DMS53 treated with DMSO at 0.1 percent for 48 hours (cell line): ENCODE data around the gene ZNF598.
A peak's percentile ranks its signal among the peaks of the same experiment; 100 is the strongest.
"Not testable (repeated sequence)": the region's sequence is repeated elsewhere in the genome, so short reads cannot be mapped to it uniquely, and the experiment has no call there.

ENCODE experiments used
- DNase-seq: peaks from one replicate; lab custom pipeline; 2025; ENCODE audit not compliant: unreplicated experiment; lab: John Stamatoyannopoulos, UW

The ZNF598 gene

GRCh38 chr16:2040787-2041522 is 31.3 kb upstream of the ZNF598 start:
- DNase-seq = peak; percentile 53

- no peak for DNase-seq
Measured at GRCh38 chr16:2040041-2040786, 30.6 kb upstream of the ZNF598 start.

GRCh38 chr16:2039274-2040031 is 29.8 kb upstream of the ZNF598 start:
- DNase-seq = peak; percentile 92

GRCh38 chr16:2038382-2039231 is 29.0 kb upstream of the ZNF598 start:
- DNase-seq = no peak

- no peak for DNase-seq
Measured at GRCh38 chr16:2037647-2038381, 28.2 kb upstream of the ZNF598 start.

- DNase-seq = no peak
Measured at GRCh38 chr16:2037115-2037514, 27.5 kb upstream of the ZNF598 start.

- no peak for DNase-seq
Measured at GRCh38 chr16:2036200-2036966, 26.8 kb upstream of the ZNF598 start.

GRCh38 chr16:2035431-2036199 is 26.0 kb upstream of the ZNF598 start:
- peak; percentile 11 for DNase-seq

- DNase-seq = no peak
Measured at GRCh38 chr16:2034696-2035430, 25.2 kb upstream of the ZNF598 start.

GRCh38 chr16:2033909-2034695 is 24.5 kb upstream of the ZNF598 start:
- DNase-seq = not testable (repeated sequence)

- DNase-seq = no peak
Measured at GRCh38 chr16:2033057-2033908, 23.7 kb upstream of the ZNF598 start.

GRCh38 chr16:2032285-2033056 is 22.9 kb upstream of the ZNF598 start:
- no peak for DNase-seq

GRCh38 chr16:2031081-2031577 is 21.5 kb upstream of the ZNF598 start:
- DNase-seq = no peak

- no peak for DNase-seq
Measured at GRCh38 chr16:2030036-2030435, 20.4 kb upstream of the ZNF598 start.

GRCh38 chr16:2029350-2029749 is 19.7 kb upstream of the ZNF598 start:
- no peak for DNase-seq
